ENCODE measurements around the gene UGT2B10.

UGT2B10 gene

GRCh38 chr4:68858039-68858438, 42.2 kb downstream of the UGT2B10 start:
- Histone ChIP-seq H3K9me3 (ENCODE audit: insufficient read depth, low read depth, low read length) (no peaks in the 10 kb centered on the region), H3K4me2 (ENCODE audit: low read depth, low read length, poor library complexity, severe bottlenecking) (no peak overlapping the region), H4K20me1 (ENCODE audit: insufficient read depth, low read length, poor library complexity, severe bottlenecking) (no peaks in the 10 kb centered on the region), H3K79me2 (ENCODE audit: insufficient read depth, low read length) (no peaks in the 10 kb centered on the region), H3K27me3 (ENCODE audit: insufficient read depth, low read length, poor library complexity, severe bottlenecking) (no peaks in the 10 kb centered on the region), H3K9me2 (replicated peaks; ENCODE audit: low read depth, low read length) (no peaks in the 10 kb centered on the region), H3K4me3 (ENCODE audit: low read length, poor library complexity, severe bottlenecking) (no peak overlapping the region), H3F3A (ENCODE audit: low read depth) (no peaks in the 10 kb centered on the region), H3K4me1 (ENCODE audit: insufficient read depth, low read length, poor library complexity, severe bottlenecking) (no peaks in the 10 kb centered on the region), H2AFZ (ENCODE audit: low read length) (no peak overlapping the region), H3K36me3 (ENCODE audit: insufficient read depth, low read length) (no peaks in the 10 kb centered on the region), H3K9ac (ENCODE audit: low read depth, low read length, poor library complexity, severe bottlenecking) (no peak overlapping the region)
- TF ChIP-seq CTCF (conservative IDR thresholded peaks at IDR 0.05; ENCODE audit: low read length), result no peak
- TF ChIP-seq EZH2phosphoT487 (IDR thresholded peaks at IDR 0.05; ENCODE audit: borderline replicate concordance), result no peak

GRCh38 chr4:68859655-68860054, 43.9 kb downstream of the UGT2B10 start:
- H3K9me3 ChIP-seq (ENCODE audit: insufficient read depth, low read depth, low read length), result no peaks in the 10 kb centered on the region
- no peak overlapping the region for H3K4me3 ChIP-seq (ENCODE audit: low read length, poor library complexity, severe bottlenecking)
- H3K36me3 ChIP-seq (ENCODE audit: insufficient read depth, low read length), result no peaks in the 10 kb centered on the region
- no peak overlapping the region for H3K4me2 ChIP-seq (ENCODE audit: low read depth, low read length, poor library complexity, severe bottlenecking)
- no peaks in the 10 kb centered on the region for H3K9me2 ChIP-seq (replicated peaks; ENCODE audit: low read depth, low read length)
- H3K27me3 ChIP-seq (ENCODE audit: insufficient read depth, low read length, poor library complexity, severe bottlenecking), result no peaks in the 10 kb centered on the region
- no peak overlapping the region for H3K9ac ChIP-seq (ENCODE audit: low read depth, low read length, poor library complexity, severe bottlenecking)
- TF ChIP-seq EZH2phosphoT487 (IDR thresholded peaks at IDR 0.05; ENCODE audit: borderline replicate concordance), result no peak
- no peak for TF ChIP-seq CTCF (conservative IDR thresholded peaks at IDR 0.05; ENCODE audit: low read length)
- no peak overlapping the region for H2AFZ ChIP-seq (ENCODE audit: low read length)
- no peaks in the 10 kb centered on the region for H3F3A ChIP-seq (ENCODE audit: low read depth)
- H3K79me2 ChIP-seq (ENCODE audit: insufficient read depth, low read length), result no peaks in the 10 kb centered on the region
- H4K20me1 ChIP-seq (ENCODE audit: insufficient read depth, low read length, poor library complexity, severe bottlenecking), result no peaks in the 10 kb centered on the region
- no peaks in the 10 kb centered on the region for H3K4me1 ChIP-seq (ENCODE audit: insufficient read depth, low read length, poor library complexity, severe bottlenecking)

GRCh38 chr4:68861057-68861456, 45.3 kb downstream of the UGT2B10 start:
- Histone ChIP-seq H3K79me2 (ENCODE audit: insufficient read depth, low read length) (no peaks in the 10 kb centered on the region), H3K9ac (ENCODE audit: low read depth, low read length, poor library complexity, severe bottlenecking) (no peak overlapping the region), H3K4me1 (ENCODE audit: insufficient read depth, low read length, poor library complexity, severe bottlenecking) (no peaks in the 10 kb centered on the region), H3K4me2 (ENCODE audit: low read depth, low read length, poor library complexity, severe bottlenecking) (no peak overlapping the region), H3K9me2 (replicated peaks; ENCODE audit: low read depth, low read length) (no peaks in the 10 kb centered on the region), H3K4me3 (ENCODE audit: low read length, poor library complexity, severe bottlenecking) (no peak overlapping the region), H3F3A (ENCODE audit: low read depth) (no peaks in the 10 kb centered on the region), H3K36me3 (ENCODE audit: insufficient read depth, low read length) (no peaks in the 10 kb centered on the region), H3K27me3 (ENCODE audit: insufficient read depth, low read length, poor library complexity, severe bottlenecking) (no peaks in the 10 kb centered on the region), H2AFZ (ENCODE audit: low read length) (no peak overlapping the region), H4K20me1 (ENCODE audit: insufficient read depth, low read length, poor library complexity, severe bottlenecking) (no peaks in the 10 kb centered on the region), H3K9me3 (ENCODE audit: insufficient read depth, low read depth, low read length) (no peaks in the 10 kb centered on the region)
- no peak for TF ChIP-seq CTCF (conservative IDR thresholded peaks at IDR 0.05; ENCODE audit: low read length)
- no peak for TF ChIP-seq EZH2phosphoT487 (IDR thresholded peaks at IDR 0.05; ENCODE audit: borderline replicate concordance)

Data from Loucy (cell line).